ENCODE results near the gene PROK2. TPM values are rescaled to one million over a fixed set of nuclear protein-coding genes. Genes with fewer than 3 reads are reported as not detected.

Gene PROK2
- polyA plus RNA-seq, 3 donors: 0.10 TPM; not detected in 2

DNA sequence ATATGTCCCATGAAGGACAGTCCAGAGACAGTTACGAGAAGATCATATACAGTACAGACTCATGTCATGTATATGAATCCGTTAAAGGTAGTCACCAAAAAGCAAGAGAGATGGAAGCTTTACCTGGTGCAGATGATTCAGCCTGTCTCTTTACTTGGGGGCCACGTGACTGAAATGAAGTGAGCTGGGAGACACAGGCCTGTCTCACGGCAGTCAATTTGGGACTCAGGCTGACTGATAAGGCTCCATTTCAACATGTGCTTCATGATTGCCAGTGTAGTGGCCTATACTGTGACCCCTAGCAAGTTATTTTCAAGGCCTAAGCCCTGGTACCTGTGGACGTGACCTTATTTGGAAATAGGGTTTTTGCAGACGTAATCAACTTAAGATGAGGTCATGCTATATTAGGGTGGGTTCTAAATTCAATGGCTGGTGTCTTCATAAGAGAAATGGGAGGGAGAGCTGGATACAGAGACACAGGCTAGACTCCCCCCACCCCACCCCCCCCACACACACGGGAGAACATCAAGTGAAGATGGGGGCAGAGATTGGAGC lies 3.0 kb upstream of the PROK2 start:
- DNase-seq: no peak

DNA sequence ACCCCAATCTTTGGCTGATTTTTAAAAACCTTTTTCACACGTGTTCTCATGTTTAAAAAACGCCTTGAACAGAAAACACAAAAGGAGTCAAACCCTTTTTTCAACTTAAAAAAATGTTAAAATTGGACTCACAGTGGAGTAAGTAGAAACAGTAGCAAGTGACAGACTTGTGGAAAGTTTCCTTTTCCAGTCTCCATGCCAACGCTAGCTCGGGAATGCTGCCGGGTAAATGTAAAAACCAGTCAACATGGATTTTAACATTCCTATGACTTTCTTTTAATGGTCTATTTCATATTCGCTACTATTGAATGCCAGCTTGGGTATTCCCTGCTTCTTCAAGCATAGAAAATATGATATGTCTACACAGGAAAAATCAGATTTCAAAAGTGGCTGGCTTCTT lies 1.6 kb upstream of the PROK2 start:
- DNase-seq: no peak

- DNase-seq: no peak
Measured at GRCh38 chr3:71786217-71786549, 1.2 kb upstream of the PROK2 start.

DNA sequence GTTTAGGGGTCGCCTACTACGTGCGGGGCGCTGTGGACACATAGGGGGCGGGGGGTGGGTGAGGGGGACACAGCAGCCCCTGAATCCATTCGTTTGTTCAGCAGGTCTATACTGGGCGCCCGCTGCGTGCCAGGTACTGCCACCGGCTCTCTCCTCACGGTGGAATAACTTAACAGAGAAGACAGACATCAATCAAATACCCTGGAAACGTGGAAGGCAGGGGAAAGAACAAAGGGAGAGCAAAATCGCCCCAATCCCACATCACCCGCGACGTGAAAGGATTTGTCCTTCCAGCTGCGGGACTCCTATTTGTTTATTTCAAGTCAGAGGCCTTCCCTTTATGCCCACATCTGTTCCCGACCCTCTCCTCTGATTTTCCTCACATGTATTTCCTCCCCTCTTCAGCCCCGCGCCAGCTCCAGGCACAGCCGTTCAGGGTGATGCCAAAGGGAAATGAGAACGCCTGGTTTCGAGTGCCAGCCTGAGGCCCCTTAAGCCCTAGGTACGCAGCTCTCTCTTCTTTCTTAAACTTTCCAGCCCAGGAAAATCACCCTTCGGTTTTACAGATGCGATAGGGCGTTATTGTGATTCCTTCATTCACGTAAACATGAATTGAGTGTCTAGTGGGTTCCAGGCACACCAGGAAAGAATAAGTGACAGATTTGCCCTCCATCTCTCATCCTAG lies 726 bp upstream of the PROK2 start:
- DNase-seq: no peak

GRCh38 chr3:71784201-71784913 lies 591 bp downstream of the PROK2 start:
- DNase-seq: no peak

- DNase-seq: no peak
Measured at GRCh38 chr3:71783152-71783551, 1.8 kb downstream of the PROK2 start.

GRCh38 chr3:71780430-71780829 lies 4.5 kb downstream of the PROK2 start:
- DNase-seq: no peak

GRCh38 chr3:71779674-71780377 lies 5.1 kb downstream of the PROK2 start:
- no peak for DNase-seq

DNA sequence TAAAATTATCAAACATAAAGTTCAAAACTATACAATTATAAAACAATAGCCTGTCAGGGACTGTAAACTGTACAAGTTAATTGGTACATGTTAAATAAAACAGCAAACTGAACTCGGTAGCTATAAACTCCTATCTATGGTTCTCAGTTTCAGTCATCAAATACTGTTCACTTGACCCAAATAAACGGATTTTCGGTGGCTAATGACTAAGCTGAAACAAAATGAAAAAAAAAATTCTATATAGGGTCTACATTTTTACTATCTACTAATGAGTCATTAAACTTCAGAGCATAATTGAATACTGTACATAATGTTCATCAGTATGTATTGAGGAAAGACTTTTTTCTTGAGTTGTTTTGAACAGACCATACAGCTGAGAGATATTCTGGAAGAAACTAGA lies 6.6 kb downstream of the PROK2 start:
- DNase-seq: no peak

DNA sequence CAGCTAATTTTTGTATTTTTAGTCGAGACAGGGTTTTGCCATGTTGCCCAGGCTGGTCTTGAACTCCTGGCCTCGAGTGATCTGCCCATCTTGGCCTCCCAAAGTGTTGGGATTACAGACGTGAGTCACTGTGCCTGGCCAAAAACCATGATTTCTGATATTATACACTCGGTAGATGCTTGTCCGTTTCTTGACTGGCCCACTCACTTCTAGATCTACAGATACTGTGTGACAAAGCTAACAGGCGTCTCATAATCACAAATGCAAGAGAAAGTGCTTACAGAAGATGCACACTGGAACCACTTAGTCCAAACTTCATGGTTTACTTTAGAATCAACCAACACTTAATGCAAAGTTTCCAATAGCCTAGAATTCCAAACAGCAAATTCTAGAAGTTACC lies 8.4 kb downstream of the PROK2 start:
- no peak for DNase-seq

DNA sequence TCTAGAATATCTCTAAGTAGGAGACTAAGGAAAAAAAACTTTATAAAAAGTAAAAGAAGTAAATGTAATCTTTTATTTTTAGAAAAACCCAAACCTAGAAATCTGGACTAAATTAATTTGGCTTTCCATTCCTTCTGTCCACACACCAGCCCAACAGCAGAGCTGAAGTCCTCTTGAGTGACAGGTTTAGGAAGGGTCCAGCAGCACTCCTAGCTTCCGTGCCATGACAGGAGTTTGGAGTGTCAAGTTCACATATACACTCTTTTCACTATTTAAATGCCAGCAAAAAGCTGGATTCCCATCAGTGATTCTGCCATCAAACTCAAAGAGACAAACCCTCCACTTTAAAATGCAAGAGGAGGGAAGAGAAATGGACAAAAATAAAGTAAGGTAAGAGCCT lies 13.1 kb downstream of the PROK2 start:
- DNase-seq: no peak

DNA sequence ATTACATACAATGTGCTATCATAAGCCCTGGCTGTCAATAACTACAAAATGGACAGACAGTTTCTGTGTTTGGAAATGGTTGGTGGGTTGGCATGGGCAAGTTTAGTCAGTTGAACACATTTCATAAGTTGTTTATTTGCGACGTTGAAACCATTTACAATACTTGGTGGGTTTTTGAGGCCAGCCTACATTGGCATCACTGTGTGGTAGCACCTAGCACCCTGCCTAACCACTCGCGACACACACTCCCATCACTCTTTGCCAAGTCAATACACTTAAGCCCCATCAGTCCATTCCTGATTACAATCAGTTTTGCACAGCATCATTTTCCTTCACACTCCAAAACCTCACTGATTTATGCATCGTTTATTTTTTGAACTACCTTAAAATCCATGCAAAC lies 13.8 kb downstream of the PROK2 start:
- DNase-seq: no peak

DNA sequence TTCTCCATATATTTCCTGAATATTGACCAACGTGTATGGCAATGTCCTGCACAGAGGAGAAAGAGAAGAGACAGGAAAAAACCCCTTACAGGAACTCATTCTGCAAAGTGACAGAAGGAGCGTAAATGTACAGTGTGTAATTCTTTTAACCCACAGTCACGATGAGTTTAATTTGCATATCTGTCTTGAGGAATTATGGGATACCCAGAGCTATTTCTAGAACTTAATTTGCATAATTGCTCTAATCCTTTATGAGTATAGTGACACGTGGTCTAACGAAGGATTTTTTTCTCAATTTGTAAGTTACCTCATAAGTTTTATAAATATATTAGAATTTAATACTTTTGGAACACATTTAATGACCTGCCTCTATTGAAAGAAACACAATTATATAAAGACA lies 21.5 kb downstream of the PROK2 start:
- no peak for DNase-seq

DNA sequence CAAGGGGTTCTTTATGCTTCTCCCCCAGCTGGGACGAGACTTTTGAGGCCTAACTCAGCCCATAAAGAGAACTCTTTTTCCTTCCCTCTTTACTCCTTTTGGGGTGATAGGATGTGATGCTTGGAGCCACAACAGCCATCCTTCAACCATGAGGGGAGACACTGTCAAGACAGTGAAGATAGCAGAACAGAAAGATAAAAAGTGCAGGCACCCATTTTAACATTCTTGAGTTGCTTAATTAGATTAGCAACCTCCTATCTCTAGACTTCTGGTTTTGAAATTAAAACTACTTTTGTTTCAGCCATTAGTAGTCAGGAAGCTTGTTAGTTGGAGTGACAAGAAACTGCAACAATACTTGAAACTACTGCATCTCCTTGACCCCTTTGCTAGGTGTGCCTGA lies 24.8 kb downstream of the PROK2 start:
- DNase-seq: no peak

- no peak for DNase-seq
Measured at GRCh38 chr3:71759401-71759800, 25.5 kb downstream of the PROK2 start.

GRCh38 chr3:71758091-71758490 lies 26.9 kb downstream of the PROK2 start:
- DNase-seq: no peak

GRCh38 chr3:71754610-71755253 lies 30.2 kb downstream of the PROK2 start:
- no peak for DNase-seq

DNA sequence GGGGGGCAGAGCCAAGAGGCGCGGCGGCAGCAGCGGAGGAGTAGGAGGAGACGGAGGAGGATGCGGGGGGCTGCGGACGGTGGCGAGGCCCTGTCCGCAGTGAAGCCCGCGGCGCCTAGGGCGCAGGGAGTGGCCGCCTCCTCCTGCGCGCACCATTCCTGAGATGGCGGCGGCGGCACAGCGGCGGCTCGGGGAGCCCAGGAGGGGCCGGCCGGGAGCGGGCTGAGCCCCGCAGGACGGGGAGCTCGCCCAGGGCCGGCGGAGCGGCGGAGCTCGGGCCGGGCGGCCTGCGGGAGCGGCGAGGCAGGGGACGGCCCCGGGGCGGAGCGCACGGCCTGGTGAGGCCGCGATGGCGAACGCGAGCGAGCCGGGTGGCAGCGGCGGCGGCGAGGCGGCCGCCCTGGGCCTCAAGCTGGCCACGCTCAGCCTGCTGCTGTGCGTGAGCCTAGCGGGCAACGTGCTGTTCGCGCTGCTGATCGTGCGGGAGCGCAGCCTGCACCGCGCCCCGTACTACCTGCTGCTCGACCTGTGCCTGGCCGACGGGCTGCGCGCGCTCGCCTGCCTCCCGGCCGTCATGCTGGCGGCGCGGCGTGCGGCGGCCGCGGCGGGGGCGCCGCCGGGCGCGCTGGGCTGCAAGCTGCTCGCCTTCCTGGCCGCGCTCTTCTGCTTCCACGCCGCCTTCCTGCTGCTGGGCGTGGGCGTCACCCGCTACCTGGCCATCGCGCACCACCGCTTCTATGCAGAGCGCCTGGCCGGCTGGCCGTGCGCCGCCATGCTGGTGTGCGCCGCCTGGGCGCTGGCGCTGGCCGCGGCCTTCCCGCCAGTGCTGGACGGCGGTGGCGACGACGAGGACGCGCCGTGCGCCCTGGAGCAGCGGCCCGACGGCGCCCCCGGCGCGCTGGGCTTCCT lies 31.0 kb downstream of the PROK2 start, which contains the start of gene GPR27:
Gene GPR27, plus strand, starts transcription at position 155 of the 909 bp plus-strand sequence. Its CDS starts 195 bp downstream, at position 350.
- DNase-seq: no peak

DNA sequence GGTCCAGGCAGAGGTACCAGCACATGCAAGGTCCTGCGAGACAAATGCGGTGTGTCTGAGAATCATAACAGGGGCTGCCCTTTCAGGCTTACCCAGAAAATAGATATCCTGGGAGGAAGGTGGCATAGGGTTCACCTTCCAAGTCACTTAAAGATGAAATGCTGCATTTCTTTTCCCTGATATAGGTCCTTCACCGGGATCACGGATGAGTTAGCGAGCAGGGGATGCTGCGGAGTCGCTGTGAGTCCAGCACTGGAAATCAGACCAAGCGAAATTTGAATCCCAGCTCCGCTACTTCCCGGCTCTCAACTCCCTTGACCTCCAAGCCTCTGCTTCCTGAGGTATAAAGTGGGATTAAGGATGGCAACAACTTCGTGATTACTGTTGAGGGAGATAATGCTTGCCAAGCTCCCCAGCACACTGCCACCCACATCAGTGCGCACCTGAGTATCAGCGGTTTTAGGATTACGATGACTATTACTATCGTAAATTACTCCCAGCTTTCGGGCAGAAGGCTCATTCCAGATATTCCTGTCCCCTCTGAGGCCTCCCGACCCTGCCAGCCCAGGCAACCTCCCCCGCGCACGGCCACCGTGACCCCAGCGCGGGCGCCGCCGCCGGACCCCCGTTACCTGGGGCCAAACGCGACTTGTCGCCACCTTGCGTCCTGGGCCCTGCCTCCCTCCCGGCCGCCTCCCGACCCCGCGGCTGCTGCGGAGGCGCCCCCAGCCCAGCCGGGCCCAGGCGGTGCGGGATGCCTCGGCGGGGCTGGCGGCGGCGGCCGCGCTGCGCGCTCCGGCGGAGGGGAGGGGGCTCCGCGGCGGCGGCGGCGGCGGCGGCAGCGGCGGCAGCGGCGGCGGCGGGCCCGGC lies 31.9 kb downstream of the PROK2 start:
- no peak for DNase-seq

DNA sequence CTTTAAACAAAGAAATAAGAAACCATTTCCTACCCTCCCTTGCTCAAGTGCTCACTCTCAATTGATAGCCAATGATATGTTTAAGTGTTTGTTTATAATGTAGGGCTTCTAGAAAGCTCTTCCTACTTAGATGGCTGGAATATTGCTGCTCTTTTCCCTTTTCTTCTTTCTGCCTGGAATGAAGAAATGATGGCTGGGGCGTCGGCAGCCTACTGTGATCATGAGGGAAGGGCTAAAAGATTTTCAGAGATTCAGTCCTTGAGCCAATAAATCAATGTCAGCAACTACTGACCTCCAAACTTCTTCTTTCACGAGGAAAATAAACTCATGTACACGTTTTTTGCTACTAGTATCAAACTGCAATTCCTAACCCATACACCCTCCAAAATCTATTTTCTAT lies 33.3 kb downstream of the PROK2 start:
- DNase-seq: no peak

All from renal pelvis (tissue), 4 donors.